Body of pancreas (tissue), 4 donors: ENCODE results near the gene TMEM217. TPM values are rescaled to one million over a fixed set of nuclear protein-coding genes. Genes with fewer than 3 reads are reported as not detected.
"Not testable (repeated sequence)": the region's sequence is repeated elsewhere in the genome, so short reads cannot be mapped to it uniquely, and the experiment has no call there.

Source experiments
- ATAC-seq: fragments of 150-250 bp; one replicate; pipeline ENCODE4 v1.9.1; 2016
- DNase-seq, 4 donors: peaks; one replicate each; pipeline ENCODE4 v3.0.0-alpha.2; 2019
- H3K27ac ChIP-seq, 4 donors: fragments of 200-600 bp; sonication (generic); 1 replicate in 3 of 4; 2 replicates in 1 of 4; pipeline versions ENCODE4 v1.5.1 to v1.6.1; 2016 to 2019; ENCODE audit warnings: mild to moderate bottlenecking in 1 of 4, mixed read lengths in 1 of 4, moderate library complexity in 1 of 4
- H3K27me3 ChIP-seq, 2 donors: fragments of 200-600 bp; sonication (generic); one replicate each; pipeline ENCODE4 v1.6.0; 2016; ENCODE audit warnings: mild to moderate bottlenecking in 1 of 2
- H3K36me3 ChIP-seq, 2 donors: fragments of 200-600 bp; sonication (generic); replicated peaks in 1 of 2; 2 replicates each; pipeline ENCODE4 v1.5.1; 2016; ENCODE audit warnings: low read depth in 2 of 2; ENCODE audit not compliant: insufficient read depth in 1 of 2
- H3K4me1 ChIP-seq: fragments of 200-600 bp; sonication (generic); one replicate; pipeline ENCODE4 v1.6.0; 2016
- H3K4me3 ChIP-seq, 2 donors: fragments of 200-600 bp; sonication (generic); 1 replicate in 1 of 2; 2 replicates in 1 of 2; pipeline ENCODE4 v1.5.1; 2016 to 2019
- H3K9me3 ChIP-seq, 3 donors: fragments of 200-600 bp; sonication (generic); 1 replicate in 2 of 3; 2 replicates in 1 of 3; pipeline ENCODE4 v1.5.1; 2016
- CTCF ChIP-seq, 7 experiments: fragments of 450-650 bp in 4 of 7; fragments of 200-600 bp in 3 of 7; sonication (generic) in 3 of 7; IDR thresholded peaks; one replicate each; pipeline ENCODE4 v1.5.1; 2016 to 2019; ENCODE audit warnings: antibody characterized with exemption in 7 of 7
- POLR2A ChIP-seq, 3 donors: fragments of 450-650 bp; IDR thresholded peaks; one replicate each; pipeline ENCODE4 v1.6.1; 2016; ENCODE audit warnings: antibody characterized with exemption in 3 of 3, mild to moderate bottlenecking in 2 of 3
- WGBS, 2 donors: methylation state at CpG; one replicate each; pipeline ENCODE4 v1.1.5; 2017; 5-methylcytosine and 5-hydroxymethylcytosine counted together
- intact Hi-C: fragments of 100-400 bp; cut with DNase I; formaldehyde crosslinking; loops from one replicate; pipeline ENCODE4 v1.15.1; 2023
- total RNA-seq, 2 donors: library from RNA; depleted of rRNA; stranded (reverse); fragments of >200 nt; gene quantifications; one replicate each; pipeline ENCODE4 v1.1.0, GENCODE V29; 2016

Gene TMEM217
- not detected for total RNA-seq

GRCh38 chr6:37257634-37258404 is at the start of gene TMEM217, which contains the start of gene TBC1D22B:
Gene TMEM217 (minus strand): TSS chr6:37258144. CDS start chr6:37219030, 39,114 bp downstream.
Gene TBC1D22B (plus strand): TSS chr6:37257772. CDS start chr6:37257918, 146 bp downstream.
- no peaks in the 10 kb centered on the region for H3K9me3 ChIP-seq
- H3K4me3 ChIP-seq = peak within 1 kb of the TSS; percentile 53 to 82
- H3K36me3 ChIP-seq = no peaks in the 10 kb centered on the region
- intact Hi-C loops = no loop called here
- 0 to 1% methylated on average over 28 to 44 of the region's 45 CpGs for WGBS, 2 donors
- ATAC-seq (peak; percentile 100), DNase-seq (peak; percentile 98 to 99 (median 98))
- peaks cover 32% of the 10 kb centered on the region for H3K4me1 ChIP-seq
- no peaks in the 10 kb centered on the region for H3K27me3 ChIP-seq
- peak within 1 kb of the TSS; percentile 65 to 95 (median 86) for H3K27ac ChIP-seq
- TF ChIP-seq POLR2A (IDR thresholded peaks at IDR 0.05) (peak; percentile 56 to 94 (median 94)), CTCF (IDR thresholded peaks at IDR 0.05) (peak in 1 of 7 experiments; percentile 5)

- 85 to 90% methylated on average over 10 of the region's 10 CpGs for WGBS, 2 donors
- DNase-seq, intact Hi-C loops, H3K27me3 ChIP-seq, H3K36me3 ChIP-seq, H3K9me3 ChIP-seq, H3K27ac ChIP-seq, H3K4me1 ChIP-seq, ATAC-seq, H3K4me3 ChIP-seq: not testable (repeated sequence)
Measured at GRCh38 chr6:37307484-37307883, 49.5 kb upstream of the TMEM217 start.

- Histone ChIP-seq H3K4me3 (no peak overlapping the region), H3K4me1 (no peaks in the 10 kb centered on the region), H3K27ac (no peak overlapping the region), H3K36me3 (no peaks in the 10 kb centered on the region), H3K9me3 (no peaks in the 10 kb centered on the region), H3K27me3 (no peaks in the 10 kb centered on the region)
- WGBS, 2 donors = 84 to 88% methylated on average over 4 of the region's 4 CpGs
- DNase-seq (no peak), ATAC-seq (no peak)
- TF ChIP-seq CTCF (IDR thresholded peaks at IDR 0.05) (no peak), POLR2A (IDR thresholded peaks at IDR 0.05) (no peak)
- intact Hi-C loops = no loop called here
Measured at GRCh38 chr6:37306624-37307222, 48.8 kb upstream of the TMEM217 start.

- no peaks in the 10 kb centered on the region for H3K27me3 ChIP-seq
- TF ChIP-seq CTCF (IDR thresholded peaks at IDR 0.05) (no peak), POLR2A (IDR thresholded peaks at IDR 0.05) (no peak)
- no peaks in the 10 kb centered on the region for H3K36me3 ChIP-seq
- H3K4me1 ChIP-seq = no peaks in the 10 kb centered on the region
- H3K9me3 ChIP-seq = no peaks in the 10 kb centered on the region
- ATAC-seq = no peak
- DNase-seq = no peak
- no peak overlapping the region for H3K4me3 ChIP-seq
- intact Hi-C loops = no loop called here
- 95 to 96% methylated on average over 2 to 4 of the region's 4 CpGs for WGBS, 2 donors
- H3K27ac ChIP-seq = no peak overlapping the region
Measured at GRCh38 chr6:37305841-37306425, 48.0 kb upstream of the TMEM217 start.

- H3K36me3 ChIP-seq = no peaks in the 10 kb centered on the region
- intact Hi-C loops = no loop called here
- no peaks in the 10 kb centered on the region for H3K27me3 ChIP-seq
- no peaks in the 10 kb centered on the region for H3K9me3 ChIP-seq
- H3K4me3 ChIP-seq = no peak overlapping the region
- no peaks in the 10 kb centered on the region for H3K4me1 ChIP-seq
- TF ChIP-seq POLR2A (IDR thresholded peaks at IDR 0.05) = no peak
- no peak for TF ChIP-seq CTCF (IDR thresholded peaks at IDR 0.05)
- H3K27ac ChIP-seq = no peak overlapping the region
- 95 to 96% methylated on average over 7 of the region's 7 CpGs for WGBS, 2 donors
- ATAC-seq = no peak
- DNase-seq = no peak
Measured at GRCh38 chr6:37304766-37305165, 46.8 kb upstream of the TMEM217 start.
